IPS DF 4.7 (cell line): ENCODE results near the gene RRP9.
"Not testable (repeated sequence)": the region's sequence is repeated elsewhere in the genome, so short reads cannot be mapped to it uniquely, and the experiment has no call there.

ENCODE experiments used
- DNase-seq: peaks from one replicate; pipeline ENCODE4 v3.0.0-alpha.2; 2013; ENCODE audit warnings: low spot score; ENCODE audit errors: extremely low read depth

Gene RRP9

DNA sequence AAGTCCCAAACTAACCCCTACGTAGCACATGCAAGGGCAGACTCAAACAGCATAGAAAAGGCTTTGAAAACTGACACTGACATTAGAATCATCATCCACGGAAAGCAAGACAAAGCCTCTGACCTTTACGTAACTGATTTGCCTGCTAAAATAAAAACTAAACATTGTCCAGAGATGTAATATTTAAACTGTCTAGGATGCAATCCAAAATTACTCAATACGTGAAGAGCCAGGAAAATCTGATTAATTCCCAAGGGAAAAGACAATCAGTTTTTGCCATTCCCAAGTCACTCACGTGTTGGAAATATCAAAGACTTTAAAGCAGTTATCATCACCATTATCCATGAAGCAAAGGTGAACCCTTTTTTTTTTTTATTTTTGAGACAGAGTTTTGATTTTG lies 25.3 kb downstream of the RRP9 start:
- DNase-seq: no peak

- DNase-seq: no peak
Observed at GRCh38 chr3:51908026-51908425, 33.7 kb downstream of the RRP9 start.

- DNase-seq: no peak
Observed at GRCh38 chr3:51904034-51904823, 37.5 kb downstream of the RRP9 start.

DNA sequence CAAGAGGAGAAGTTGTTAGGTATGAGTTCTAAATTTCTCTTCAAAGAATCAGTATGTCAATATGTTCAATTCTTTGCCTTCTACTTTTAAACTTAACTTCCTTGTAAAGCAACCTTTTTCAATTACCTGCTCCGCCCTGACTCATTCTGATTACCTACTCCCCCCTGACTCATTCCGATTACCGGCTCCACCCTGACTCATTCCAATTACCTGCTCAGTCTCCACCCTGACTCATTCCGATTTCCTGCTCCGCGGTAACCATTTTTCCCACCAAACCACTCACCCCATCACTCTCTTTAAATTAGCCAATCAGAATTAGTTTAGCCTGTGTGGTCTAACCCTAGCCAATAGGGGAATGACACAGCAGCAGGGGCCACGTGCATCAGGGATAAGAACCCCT lies 39.3 kb downstream of the RRP9 start:
- not testable (repeated sequence) for DNase-seq

- not testable (repeated sequence) for DNase-seq
Observed at GRCh38 chr3:51900043-51900442, 41.7 kb downstream of the RRP9 start.

GRCh38 chr3:51897391-51897790 lies 44.3 kb downstream of the RRP9 start:
- DNase-seq: no peak

- no peak for DNase-seq
Observed at GRCh38 chr3:51896607-51897305, 44.9 kb downstream of the RRP9 start.

DNA sequence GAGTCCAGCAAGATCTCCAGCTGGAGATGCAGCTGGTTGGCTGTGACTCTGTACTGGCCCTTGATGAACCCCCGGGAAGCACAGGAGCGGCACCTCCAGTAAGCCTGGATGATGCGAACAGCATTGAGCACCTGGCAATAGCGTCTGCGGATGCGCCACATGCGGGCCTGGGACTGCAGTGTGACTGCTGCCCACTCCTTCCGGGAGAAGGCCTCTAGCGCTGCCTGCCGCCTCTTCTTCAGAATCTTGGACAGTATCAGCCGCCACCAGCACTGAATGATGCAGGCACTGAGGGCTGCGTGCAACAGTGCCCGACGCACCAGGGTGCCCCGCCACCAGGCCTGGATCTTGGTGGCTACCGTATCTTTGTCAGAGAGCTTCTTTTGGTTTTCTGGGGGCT lies 46.8 kb downstream of the RRP9 start:
- no peak for DNase-seq

DNA sequence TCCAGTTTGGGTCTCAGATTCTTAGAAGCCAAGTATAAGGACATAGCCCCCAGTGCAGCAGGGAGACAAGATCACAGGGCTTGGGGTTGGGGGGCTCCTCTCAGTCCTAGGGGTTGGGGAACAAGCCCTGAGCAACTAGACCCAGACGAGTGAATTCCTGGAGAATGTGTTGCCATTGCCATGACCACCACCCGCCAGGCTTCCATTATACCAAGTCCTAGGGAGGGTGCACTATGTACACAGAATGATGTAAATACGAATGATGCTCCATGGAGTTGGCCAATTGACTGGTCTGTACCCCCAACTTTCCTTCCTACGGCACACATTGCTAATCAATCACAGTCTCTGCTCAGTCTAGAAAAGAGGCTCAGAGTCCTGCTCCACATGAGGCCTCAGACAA lies 47.3 kb downstream of the RRP9 start:
- DNase-seq: no peak

DNA sequence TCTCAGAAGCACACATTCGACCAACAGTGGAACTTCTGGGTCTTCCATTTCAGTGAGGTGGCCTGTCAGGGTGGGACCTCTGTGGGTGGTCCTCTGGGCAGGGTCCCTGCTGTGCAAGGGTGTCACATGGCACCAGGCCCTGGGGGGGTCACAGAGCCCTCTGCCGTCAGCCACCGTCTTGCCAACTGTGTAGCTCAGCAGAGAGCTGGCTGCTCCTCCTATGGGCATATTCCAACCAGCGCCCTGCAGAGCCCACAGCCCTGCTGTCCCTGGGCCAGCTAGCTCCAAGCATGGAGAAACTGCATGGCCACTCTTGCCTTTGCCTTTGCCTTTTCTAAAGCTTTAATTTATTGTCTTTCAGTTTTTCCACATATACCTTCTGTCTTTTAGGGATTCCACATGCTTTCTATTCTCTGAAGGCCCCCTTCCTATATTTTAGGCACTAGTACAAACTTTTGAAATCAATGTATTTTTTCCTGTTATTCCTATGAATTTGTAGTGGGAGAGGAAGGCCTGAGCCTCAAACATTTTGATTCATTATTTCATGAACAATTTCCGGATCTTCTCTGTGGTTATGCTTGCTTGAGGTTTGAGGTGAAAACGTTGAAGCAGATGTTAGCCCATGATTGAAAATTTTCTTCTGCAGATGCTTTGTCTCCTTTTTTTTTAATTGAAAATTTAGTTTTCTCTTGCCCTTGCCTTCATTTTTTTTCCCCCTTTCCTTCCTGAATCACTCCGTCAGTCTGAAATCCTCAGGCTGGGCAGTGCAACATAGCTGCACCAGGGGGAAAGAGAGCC lies 50.3 kb downstream of the RRP9 start:
- DNase-seq: no peak

DNA sequence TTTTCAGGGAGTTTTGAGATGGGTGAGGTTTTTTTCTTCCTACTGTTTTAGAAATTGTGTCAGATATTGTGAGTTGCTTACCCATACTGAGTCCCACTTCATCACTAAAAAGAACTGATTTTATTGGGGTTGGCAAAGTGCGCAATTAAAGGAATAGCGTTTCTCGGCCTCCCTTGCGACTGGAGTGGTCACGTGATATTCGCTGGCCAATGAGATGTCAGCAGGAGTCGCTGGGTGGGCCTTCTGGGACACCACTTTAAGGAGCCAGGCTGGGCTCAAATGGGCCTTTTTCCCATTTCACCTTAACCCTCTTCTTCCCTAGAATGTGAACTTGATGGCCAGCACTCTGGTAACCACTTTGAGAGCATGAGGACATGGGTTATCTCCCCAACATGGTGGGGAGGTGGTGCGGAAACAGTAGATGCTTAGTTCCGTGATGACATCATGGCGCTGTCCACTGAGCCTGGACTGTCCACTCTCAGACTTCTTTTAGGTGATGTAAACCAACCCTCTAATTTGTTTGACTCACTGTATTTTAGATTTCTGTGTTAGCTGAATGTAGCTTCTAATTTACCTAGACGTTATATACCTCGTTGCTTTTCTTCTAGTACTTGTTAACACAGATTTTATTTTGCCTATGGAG lies 53.1 kb downstream of the RRP9 start:
- no peak for DNase-seq

DNA sequence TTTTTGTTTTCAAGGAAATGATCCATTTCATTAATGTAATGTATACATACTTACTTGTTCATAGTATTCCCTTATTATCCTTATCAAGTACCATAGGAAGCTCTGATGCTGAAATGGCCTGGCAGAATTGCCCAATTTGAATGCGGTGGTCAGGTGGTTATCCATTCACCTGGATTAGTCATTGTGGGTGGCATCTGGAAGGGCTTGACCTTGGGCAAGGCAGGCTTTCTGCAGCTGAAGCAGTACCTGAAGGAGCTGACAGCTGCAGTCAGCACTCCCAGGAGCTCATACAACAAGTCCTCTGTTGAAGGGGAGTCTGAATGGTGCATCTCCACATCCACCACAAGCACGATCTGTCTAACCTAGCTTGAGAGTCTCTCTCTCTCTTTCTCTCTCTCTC lies 54.1 kb downstream of the RRP9 start:
- no peak for DNase-seq

- no peak for DNase-seq
Observed at GRCh38 chr3:51886447-51886846, 55.3 kb downstream of the RRP9 start.
